GM12874 (cell line): Measurements from ENCODE around the gene CRYBA4.

Source experiments
- CTCF ChIP-seq: IDR thresholded peaks from 2 replicates; pipeline ENCODE4 v1.5.1; 2011; ENCODE audit warnings: low read depth, mild to moderate bottlenecking, control low read depth, low read length, moderate library complexity; ENCODE audit not compliant: insufficient read depth

CRYBA4 gene

GRCh38 chr22:26597480-26597879 is 24.3 kb upstream of the CRYBA4 start:
- TF ChIP-seq CTCF, result no peak

DNA sequence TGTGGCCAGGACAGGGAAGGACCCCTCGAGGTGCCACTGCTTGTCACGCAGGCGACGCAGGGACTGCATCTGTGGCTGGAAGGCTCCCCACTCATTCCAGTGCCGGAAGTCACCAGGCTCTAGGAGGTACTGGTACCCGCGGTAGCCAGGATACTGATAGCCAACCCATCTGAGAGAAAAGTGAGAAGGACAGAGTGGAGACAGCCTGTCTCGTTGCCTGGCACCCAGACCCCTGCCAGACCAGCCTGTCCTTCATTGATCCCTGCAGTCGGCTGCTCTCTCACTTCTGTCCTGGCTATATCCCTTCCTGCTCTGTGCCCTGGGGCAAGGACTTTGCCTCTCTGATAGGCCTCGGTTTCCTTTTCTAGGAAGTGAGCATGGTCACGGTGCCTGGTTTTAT is 22.3 kb upstream of the CRYBA4 start:
- no peak for TF ChIP-seq CTCF

GRCh38 chr22:26601726-26602125 is 20.0 kb upstream of the CRYBA4 start:
- TF ChIP-seq CTCF, result no peak

- TF ChIP-seq CTCF, result no peak
Measured at GRCh38 chr22:26602127-26602526, 19.6 kb upstream of the CRYBA4 start.

DNA sequence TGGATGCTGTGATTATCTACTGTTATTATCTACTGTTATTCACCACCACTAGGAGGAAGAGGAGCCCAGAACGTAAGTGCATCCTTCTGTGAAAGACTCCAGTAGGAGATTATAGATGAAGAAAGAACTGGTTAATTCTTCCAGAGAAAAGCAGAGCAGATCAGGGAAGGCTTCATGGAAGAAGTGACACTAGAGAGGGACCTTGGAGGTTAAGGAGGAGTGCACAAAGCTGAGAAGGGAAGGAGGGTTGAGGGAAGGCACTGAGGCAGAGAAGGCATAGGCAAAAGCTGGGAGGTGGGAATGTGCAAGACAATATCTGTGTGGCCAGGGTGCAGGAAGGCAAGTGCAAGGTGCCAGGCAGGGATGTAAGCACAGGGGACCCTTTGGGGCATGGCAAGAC is 17.4 kb upstream of the CRYBA4 start:
- no peak for TF ChIP-seq CTCF

DNA sequence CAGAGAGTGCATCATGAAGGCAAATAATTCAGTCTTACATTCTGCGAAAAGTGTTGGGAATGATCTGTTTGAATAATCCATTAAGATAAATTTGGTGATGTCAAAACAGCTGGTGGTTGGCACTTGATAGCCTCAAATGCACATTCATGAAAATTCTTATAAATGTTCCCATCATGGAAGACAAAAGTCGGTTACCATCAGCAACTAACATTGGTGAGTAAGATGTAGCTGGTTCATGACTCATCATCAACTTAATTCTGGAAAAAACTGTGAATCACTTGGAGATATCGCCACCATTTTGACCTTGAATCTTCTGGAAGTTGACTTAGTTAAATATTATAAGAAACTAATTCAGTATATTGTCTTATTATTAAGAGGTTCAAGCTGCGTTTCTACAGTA is 15.2 kb upstream of the CRYBA4 start:
- no peak for TF ChIP-seq CTCF

DNA sequence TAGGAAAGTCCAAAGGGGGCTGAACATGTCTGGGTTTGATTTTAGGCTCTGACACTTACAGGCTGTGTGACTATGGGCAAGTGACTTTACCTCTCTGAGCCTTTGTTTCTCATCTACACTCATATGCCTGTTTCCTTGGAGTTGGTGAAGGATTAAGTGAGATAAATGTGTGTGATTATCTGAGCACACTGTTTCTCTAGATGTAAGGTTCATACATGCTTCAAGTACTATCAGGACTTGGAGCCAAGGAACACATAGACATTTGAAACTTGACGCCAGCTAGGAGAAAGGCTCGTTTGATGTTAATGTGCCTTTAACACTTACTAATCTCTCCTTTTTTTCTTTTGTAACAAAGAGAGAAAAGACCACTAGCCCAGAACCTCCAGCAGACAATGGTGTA is 13.6 kb upstream of the CRYBA4 start:
- no peak for TF ChIP-seq CTCF

DNA sequence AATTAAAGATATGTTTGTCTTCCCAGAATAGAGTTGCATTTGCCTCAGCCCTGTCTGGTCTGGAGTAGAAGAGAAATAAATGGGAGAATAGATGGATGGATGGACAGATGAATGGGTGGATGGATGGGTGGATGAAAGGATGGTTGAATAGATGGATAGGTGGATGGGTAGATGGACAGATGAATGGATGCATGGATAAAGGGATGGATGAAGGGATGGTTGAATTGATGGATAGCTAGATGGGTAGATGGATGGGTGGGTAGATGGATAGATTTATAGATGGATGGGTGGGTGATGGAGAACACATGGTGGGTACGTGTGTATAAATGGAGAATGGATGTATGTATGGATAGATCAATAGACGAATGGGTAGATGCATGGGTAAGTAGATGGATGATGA is 12.5 kb upstream of the CRYBA4 start:
- no peak for TF ChIP-seq CTCF
